CD14-positive monocyte (primary cell): Measurements from ENCODE around the gene XXYLT1. TPM values are rescaled to one million over a fixed set of nuclear protein-coding genes. Genes with fewer than 3 reads are reported as not detected.
A peak's percentile ranks its signal among the peaks of the same experiment; 100 is the strongest.

Source experiments
- DNase-seq, 3 donors: peaks; one replicate each; pipeline ENCODE4 v3.0.0-alpha.2; 2011 to 2022
- H2AFZ ChIP-seq: 2 replicates; pipeline ENCODE4 v1.6.0; 2012; ENCODE audit warnings: mild to moderate bottlenecking, low read depth, low read length, inconsistent platforms; ENCODE audit not compliant: insufficient read depth, poor library complexity, severe bottlenecking
- H3K27ac ChIP-seq, 2 donors: 1 replicate in 1 of 2; 2 replicates in 1 of 2; pipeline ENCODE4 v1.5.1; 2012 to 2013; ENCODE audit warnings: low read length in 2 of 2, control low read depth in 1 of 2, inconsistent platforms in 1 of 2, low read depth in 1 of 2, mild to moderate bottlenecking in 1 of 2
- H3K27me3 ChIP-seq, 2 donors: one replicate each; pipeline versions ENCODE4 v1.6.0 to v1.6.1; 2011 to 2013; ENCODE audit warnings: low read length in 2 of 2; ENCODE audit not compliant: control insufficient read depth in 2 of 2, insufficient read depth in 2 of 2
- H3K36me3 ChIP-seq, 2 donors: replicated peaks in 1 of 2; 1 replicate in 1 of 2; 2 replicates in 1 of 2; pipeline versions ENCODE4 v1.5.1 to v1.6.1; 2012 to 2013; ENCODE audit warnings: low read length in 2 of 2, control low read depth in 1 of 2, inconsistent platforms in 1 of 2, mild to moderate bottlenecking in 1 of 2; ENCODE audit not compliant: insufficient read depth in 2 of 2, control insufficient read depth in 1 of 2
- H3K4me1 ChIP-seq, 2 donors: 1 replicate in 1 of 2; 2 replicates in 1 of 2; pipeline versions ENCODE4 v1.5.1 to v1.6.1; 2012 to 2013; ENCODE audit warnings: low read length in 2 of 2, control low read depth in 1 of 2, inconsistent platforms in 1 of 2, mild to moderate bottlenecking in 1 of 2, moderate library complexity in 1 of 2; ENCODE audit not compliant: insufficient read depth in 2 of 2, control insufficient read depth in 1 of 2
- H3K4me2 ChIP-seq: replicated peaks from 2 replicates; pipeline ENCODE3; 2012; ENCODE audit warnings: low read length, moderate library complexity, mild to moderate bottlenecking; ENCODE audit not compliant: poor library complexity, severe bottlenecking; ENCODE audit errors: extremely low read depth
- H3K4me3 ChIP-seq, 3 experiments: fragments of 200-600 bp in 1 of 3; sonication (generic) in 1 of 3; replicated peaks in 1 of 3; 1 replicate in 2 of 3; 2 replicates in 1 of 3; pipeline ENCODE4 v1.5.1; 2011 to 2013; ENCODE audit warnings: low read length in 3 of 3, mild to moderate bottlenecking in 3 of 3, control low read depth in 2 of 3, low read depth in 2 of 3, inconsistent platforms in 1 of 3, moderate library complexity in 1 of 3
- H3K79me2 ChIP-seq: 2 replicates; pipeline ENCODE4 v1.6.0; 2012; ENCODE audit warnings: mild to moderate bottlenecking, control low read depth, inconsistent platforms, low read length, moderate library complexity; ENCODE audit not compliant: insufficient read depth
- H3K9ac ChIP-seq: 2 replicates; pipeline ENCODE4 v1.6.0; 2017; ENCODE audit warnings: low read length, mild to moderate bottlenecking; ENCODE audit not compliant: insufficient read depth, poor library complexity, severe bottlenecking
- H3K9me3 ChIP-seq, 2 donors: replicated peaks in 1 of 2; 1 replicate in 1 of 2; 2 replicates in 1 of 2; pipeline versions ENCODE4 v1.5.1 to v1.6.1; 2012 to 2013; ENCODE audit warnings: low read length in 2 of 2, control low read depth in 1 of 2; ENCODE audit not compliant: control insufficient read depth in 1 of 2, insufficient read depth in 1 of 2
- H4K20me1 ChIP-seq: 2 replicates; pipeline ENCODE4 v1.6.0; 2012; ENCODE audit warnings: mild to moderate bottlenecking, low read length, control low read depth, moderate library complexity; ENCODE audit not compliant: insufficient read depth
- H3K27ac Mint-ChIP-seq, 7 donors: one replicate each; pipeline ENCODE4 v1.8.0; 2020; ENCODE audit warnings: mild to moderate bottlenecking in 7 of 7, mixed read lengths in 7 of 7, moderate library complexity in 6 of 7, inconsistent platforms in 2 of 7
- H3K27me3 Mint-ChIP-seq, 3 donors: one replicate each; pipeline ENCODE4 v1.8.0; 2021 to 2022; ENCODE audit warnings: low read depth in 3 of 3, mild to moderate bottlenecking in 3 of 3, mixed read lengths in 3 of 3, moderate library complexity in 3 of 3, inconsistent platforms in 1 of 3
- H3K36me3 Mint-ChIP-seq, 2 donors: one replicate each; pipeline ENCODE4 v1.8.0; 2020; ENCODE audit warnings: mixed read lengths in 2 of 2, inconsistent platforms in 1 of 2, mild to moderate bottlenecking in 1 of 2
- H3K4me1 Mint-ChIP-seq: one replicate; pipeline ENCODE4 v1.8.0; 2020; ENCODE audit warnings: mild to moderate bottlenecking, mixed read lengths
- H3K4me3 Mint-ChIP-seq, 2 donors: one replicate each; pipeline ENCODE4 v1.8.0; 2020; ENCODE audit warnings: mild to moderate bottlenecking in 2 of 2, mixed read lengths in 2 of 2, moderate library complexity in 1 of 2
- H3K9me3 Mint-ChIP-seq, 7 donors: one replicate each; pipeline ENCODE4 v1.8.0; 2020 to 2022; ENCODE audit warnings: mixed read lengths in 7 of 7, mild to moderate bottlenecking in 6 of 7, moderate library complexity in 6 of 7, inconsistent platforms in 2 of 7
- CTCF ChIP-seq: fragments of 200-600 bp; IDR thresholded peaks from one replicate; pipeline ENCODE4 v1.8.0; 2022; ENCODE audit warnings: antibody characterized with exemption, mild to moderate bottlenecking
- WGBS: methylation state at CpG from one replicate; pipeline ENCODE4 v1.1.5; 2013; ENCODE audit warnings: missing lambda C conversion rate; ENCODE audit not compliant: insufficient coverage; 5-methylcytosine and 5-hydroxymethylcytosine counted together
- intact Hi-C, 2 donors: fragments of 100-400 bp; cut with micrococcal nuclease; formaldehyde crosslinking; loops; one replicate each; pipeline versions ENCODE4 v1.15.0 to v1.15.1; 2023
- polyA plus RNA-seq, 3 donors: library from polyadenylated mRNA; depleted of rRNA in 1 of 3; unstranded in 2 of 3; stranded (reverse) in 1 of 3; fragments of 300-500 nt in 2 of 3; fragments of >200 nt in 1 of 3; fragmentation: Illumina TruSeq in 2 of 3; gene quantifications; 1 replicate in 2 of 3; 2 replicates in 1 of 3; pipeline ENCODE4 v1.2.3, GENCODE V29; 2012 to 2021

The XXYLT1 gene
- polyA plus RNA-seq, 3 donors = 11.8 to 13.5 (median 13.2) TPM

GRCh38 chr3:195101927-195102608 lies 168.9 kb downstream of the XXYLT1 start:
- whole genome bisulfite sequencing = 38% methylated on average over 7 of the region's 13 CpGs

More at GRCh38 chr3:195101927-195102608, 168.9 kb downstream of the XXYLT1 start:
- Mint-ChIP-seq H3K27me3 (peaks cover 0 to 1% (median 0%) of the 10 kb centered on the region in 3 donors), H3K27ac (peak overlapping the region; percentile 99 to 100 (median 100)), H3K9me3 (peaks cover 0 to 3% (median 0%) of the 10 kb centered on the region in 7 donors), H3K4me3 (no peak overlapping the region), H3K36me3 (peaks cover 0 to 2% of the 10 kb centered on the region in 2 donors), H3K4me1 (peaks cover 92% of the 10 kb centered on the region)
- peak overlapping the region; percentile 65 for H3K4me2 ChIP-seq
- H3K27ac ChIP-seq = peak overlapping the region; percentile 98 to 99
- intact Hi-C loops = loop anchor here (5.0 to 10.0 kb wide), 5 partner anchors 97 to 615 kb away; partner anchors contain the start of gene ATP13A3 (in 1 of the 2)
- H3K36me3 ChIP-seq = no peaks in the 10 kb centered on the region
- no peaks in the 10 kb centered on the region for H3K9me3 ChIP-seq
- no peak for TF ChIP-seq CTCF
- peak overlapping the region in 1 of 3 experiments; percentile 47 for H3K4me3 ChIP-seq
- peak; percentile 40 to 78 (median 59) for DNase-seq
- H3K27me3 ChIP-seq = no peaks in the 10 kb centered on the region
- peaks cover 8% of the 10 kb centered on the region for H3K79me2 ChIP-seq
- peaks cover 85 to 98% of the 10 kb centered on the region in 2 donors for H3K4me1 ChIP-seq
- no peak overlapping the region for H2AFZ ChIP-seq
- H4K20me1 ChIP-seq = no peaks in the 10 kb centered on the region
- H3K9ac ChIP-seq = peak overlapping the region; percentile 71
